ENCODE data around the gene MTHFS. TPM values are rescaled to one million over a fixed set of nuclear protein-coding genes. Genes with fewer than 3 reads are reported as not detected.
"Not testable (repeated sequence)": the region's sequence is repeated elsewhere in the genome, so short reads cannot be mapped to it uniquely, and the experiment has no call there.

MTHFS gene
- total RNA-seq, 2 donors from 2014 or later = 28.7 to 55.1 TPM

GRCh38 chr15:79919749-79920511, 23.1 kb upstream of the MTHFS start:
- no peaks in the 10 kb centered on the region for H3K27me3 ChIP-seq (replicated peaks; ENCODE audit: insufficient read depth)
- 94% methylated on average over 12 of the region's 12 CpGs for WGBS
- DNase-seq (ENCODE audit: low spot score) = no peak
- H3K36me3 ChIP-seq = peaks cover 0 to 5% of the 10 kb centered on the region in 2 donors
- TF ChIP-seq POLR2A (IDR thresholded peaks at IDR 0.05) = no peak
- no peak for TF ChIP-seq CTCF (IDR thresholded peaks at IDR 0.05)
- TF ChIP-seq POLR2AphosphoS5 (IDR thresholded peaks at IDR 0.05) = no peak
- intact Hi-C loops (cut with DNase I) = loop anchor here (10.0 kb wide), 1 partner anchor 135 kb away; the partner anchor contains the start of gene ZFAND6
- H3K27ac ChIP-seq = no peak overlapping the region
- H3K4me1 ChIP-seq (replicated peaks) = no peaks in the 10 kb centered on the region
- H3K9me3 ChIP-seq = no peaks in the 10 kb centered on the region
- H3K4me3 ChIP-seq = no peak overlapping the region

- no peak for DNase-seq (ENCODE audit: low spot score)
- H3K4me3 ChIP-seq = no peak overlapping the region
- H3K9me3 ChIP-seq = no peaks in the 10 kb centered on the region
- intact Hi-C loops (cut with DNase I) = no loop called here
- no peaks in the 10 kb centered on the region for H3K4me1 ChIP-seq (replicated peaks)
- H3K27ac ChIP-seq = no peak overlapping the region
- H3K27me3 ChIP-seq (replicated peaks; ENCODE audit: insufficient read depth) = no peaks in the 10 kb centered on the region
- peaks cover 0 to 5% of the 10 kb centered on the region in 2 donors for H3K36me3 ChIP-seq
- 94% methylated on average over 26 of the region's 27 CpGs for WGBS
- TF ChIP-seq POLR2AphosphoS5 (IDR thresholded peaks at IDR 0.05) = no peak
- TF ChIP-seq POLR2A (IDR thresholded peaks at IDR 0.05) = no peak
Measured at GRCh38 chr15:79919090-79919748, 22.4 kb upstream of the MTHFS start.

- WGBS = 93% methylated on average over 11 of the region's 11 CpGs
- Histone ChIP-seq H3K4me1 (replicated peaks) (no peaks in the 10 kb centered on the region), H3K27me3 (replicated peaks; ENCODE audit: insufficient read depth) (no peaks in the 10 kb centered on the region), H3K27ac (no peak overlapping the region), H3K36me3 (peaks cover 0 to 5% of the 10 kb centered on the region in 2 donors), H3K4me3 (no peak overlapping the region), H3K9me3 (no peaks in the 10 kb centered on the region)
- TF ChIP-seq POLR2A (IDR thresholded peaks at IDR 0.05) = no peak
- no peak for TF ChIP-seq CTCF (IDR thresholded peaks at IDR 0.05)
- no peak for TF ChIP-seq POLR2AphosphoS5 (IDR thresholded peaks at IDR 0.05)
- DNase-seq (ENCODE audit: low spot score) = no peak
- intact Hi-C loops (cut with DNase I) = no loop called here
Measured at GRCh38 chr15:79918278-79918677, 21.5 kb upstream of the MTHFS start.

GRCh38 chr15:79916502-79917132, 19.8 kb upstream of the MTHFS start:
- Histone ChIP-seq H3K27me3 (replicated peaks; ENCODE audit: insufficient read depth) (no peaks in the 10 kb centered on the region), H3K27ac (no peak overlapping the region), H3K4me3 (no peak overlapping the region), H3K36me3 (peaks cover 0 to 5% of the 10 kb centered on the region in 2 donors), H3K9me3 (no peaks in the 10 kb centered on the region), H3K4me1 (replicated peaks) (no peaks in the 10 kb centered on the region)
- DNase-seq (ENCODE audit: low spot score) = no peak
- WGBS = 64% methylated on average over 3 of the region's 3 CpGs
- intact Hi-C loops (cut with DNase I) = no loop called here
- no peak for TF ChIP-seq POLR2A (IDR thresholded peaks at IDR 0.05)
- TF ChIP-seq POLR2AphosphoS5 (IDR thresholded peaks at IDR 0.05) = no peak
- no peak for TF ChIP-seq CTCF (IDR thresholded peaks at IDR 0.05)

- WGBS = 92% methylated on average over 3 of the region's 3 CpGs
- H3K27me3 ChIP-seq (replicated peaks; ENCODE audit: insufficient read depth); H3K36me3 ChIP-seq; H3K4me3 ChIP-seq; H3K9me3 ChIP-seq; DNase-seq (ENCODE audit: low spot score); H3K27ac ChIP-seq; H3K4me1 ChIP-seq (replicated peaks); intact Hi-C loops (cut with DNase I): not testable (repeated sequence)
Measured at GRCh38 chr15:79915776-79916501, 19.1 kb upstream of the MTHFS start.
